Measurements from ENCODE around the gene ZNF763.
A peak's percentile ranks its signal among the peaks of the same experiment; 100 is the strongest.

The ZNF763 gene

GRCh38 chr19:11942843-11943108 is 22.1 kb upstream of the ZNF763 start:
- no peaks in the 10 kb centered on the region for H3K27me3 ChIP-seq (ENCODE audit: control insufficient read depth in 3 of 3, insufficient read depth in 3 of 3, low read depth in 1 of 3, low read length in 3 of 3)
- H2BK12ac ChIP-seq (ENCODE audit: low read length), result no peak overlapping the region
- H3K4me2 ChIP-seq (ENCODE audit: insufficient read depth, low read length, poor library complexity, severe bottlenecking), result no peak overlapping the region
- H2BK5ac ChIP-seq (ENCODE audit: low read length), result no peak overlapping the region
- H3K79me1 ChIP-seq (ENCODE audit: low read depth, low read length), result peaks cover 8% of the 10 kb centered on the region
- H4K91ac ChIP-seq (ENCODE audit: low read depth, low read length, poor library complexity), result no peak overlapping the region
- H3K27ac ChIP-seq (replicated peaks; ENCODE audit: low read length), result no peak overlapping the region
- no peak overlapping the region for H2BK120ac ChIP-seq (ENCODE audit: low read depth, low read length)
- H3K4me3 ChIP-seq (ENCODE audit: low read length in 2 of 2), result no peak overlapping the region
- no peak overlapping the region for H3K9ac ChIP-seq (ENCODE audit: low read depth, low read length, poor library complexity)
- H3K36me3 ChIP-seq (replicated peaks in 1 of 2; ENCODE audit: control insufficient read depth in 2 of 2, insufficient read depth in 2 of 2, low read length in 2 of 2), result peaks cover 17 to 75% of the 10 kb centered on the region in 2 donors
- H2AK5ac ChIP-seq (ENCODE audit: low read depth, low read length), result no peak overlapping the region
- H2AFZ ChIP-seq (ENCODE audit: low read length), result no peak overlapping the region
- peaks cover 38 to 78% of the 10 kb centered on the region in 2 donors for H3K9me3 ChIP-seq (replicated peaks in 1 of 2; ENCODE audit: control insufficient read depth in 2 of 2, insufficient read depth in 1 of 2, low read depth in 1 of 2, low read length in 2 of 2)
- no peak overlapping the region for H3K14ac ChIP-seq (ENCODE audit: low read length)
- DNase-seq (ENCODE audit: low spot score), result no peak
- H3K23ac ChIP-seq (ENCODE audit: low read depth, low read length, poor library complexity), result no peak overlapping the region
- H4K8ac ChIP-seq (ENCODE audit: low read depth, low read length), result no peak overlapping the region
- H2BK15ac ChIP-seq (ENCODE audit: low read length), result no peak overlapping the region
- no peak overlapping the region for H3K4ac ChIP-seq (ENCODE audit: low read length)
- no peaks in the 10 kb centered on the region for H3K4me1 ChIP-seq (ENCODE audit: control insufficient read depth in 2 of 2, insufficient read depth in 1 of 2, low read depth in 1 of 2, low read length in 2 of 2)
- H3K18ac ChIP-seq (ENCODE audit: low read length), result no peak overlapping the region

GRCh38 chr19:11944656-11945055 is 20.2 kb upstream of the ZNF763 start:
- H3K36me3 ChIP-seq (replicated peaks in 1 of 2; ENCODE audit: control insufficient read depth in 2 of 2, insufficient read depth in 2 of 2, low read length in 2 of 2), result peaks cover 30 to 89% of the 10 kb centered on the region in 2 donors
- H3K23ac ChIP-seq (ENCODE audit: low read depth, low read length, poor library complexity), result no peak overlapping the region
- H3K79me1 ChIP-seq (ENCODE audit: low read depth, low read length), result peaks cover 8% of the 10 kb centered on the region
- no peak overlapping the region for H2AK5ac ChIP-seq (ENCODE audit: low read depth, low read length)
- H4K91ac ChIP-seq (ENCODE audit: low read depth, low read length, poor library complexity), result no peak overlapping the region
- no peak overlapping the region for H2AFZ ChIP-seq (ENCODE audit: low read length)
- H3K14ac ChIP-seq (ENCODE audit: low read length), result no peak overlapping the region
- no peaks in the 10 kb centered on the region for H3K27me3 ChIP-seq (ENCODE audit: control insufficient read depth in 3 of 3, insufficient read depth in 3 of 3, low read depth in 1 of 3, low read length in 3 of 3)
- H3K4me3 ChIP-seq (ENCODE audit: low read length in 2 of 2), result peak overlapping the region in 1 of 2 donors; percentile 53
- H3K27ac ChIP-seq (replicated peaks; ENCODE audit: low read length), result no peak overlapping the region
- no CpG with 5 or more reads among the region's 4 CpGs for WGBS, 2 donors (ENCODE audit: extremely low coverage in 2 of 2, insufficient read length in 2 of 2, insufficient replicate concordance in 1 of 2)
- no peak overlapping the region for H3K4me2 ChIP-seq (ENCODE audit: insufficient read depth, low read length, poor library complexity, severe bottlenecking)
- no peak overlapping the region for H3K18ac ChIP-seq (ENCODE audit: low read length)
- no peak overlapping the region for H2BK12ac ChIP-seq (ENCODE audit: low read length)
- H3K4me1 ChIP-seq (ENCODE audit: control insufficient read depth in 2 of 2, insufficient read depth in 1 of 2, low read depth in 1 of 2, low read length in 2 of 2), result no peaks in the 10 kb centered on the region
- no peak overlapping the region for H4K8ac ChIP-seq (ENCODE audit: low read depth, low read length)
- no peak overlapping the region for H3K9ac ChIP-seq (ENCODE audit: low read depth, low read length, poor library complexity)
- H2BK120ac ChIP-seq (ENCODE audit: low read depth, low read length), result no peak overlapping the region
- H3K9me3 ChIP-seq (replicated peaks in 1 of 2; ENCODE audit: control insufficient read depth in 2 of 2, insufficient read depth in 1 of 2, low read depth in 1 of 2, low read length in 2 of 2), result peaks cover 49 to 87% of the 10 kb centered on the region in 2 donors
- H3K4ac ChIP-seq (ENCODE audit: low read length), result no peak overlapping the region
- no peak overlapping the region for H2BK15ac ChIP-seq (ENCODE audit: low read length)
- no peak for DNase-seq (ENCODE audit: low spot score)
- H2BK5ac ChIP-seq (ENCODE audit: low read length), result no peak overlapping the region

GRCh38 chr19:11948646-11949045 is 16.2 kb upstream of the ZNF763 start:
- peaks cover 65 to 100% of the 10 kb centered on the region in 2 donors for H3K9me3 ChIP-seq (replicated peaks in 1 of 2; ENCODE audit: control insufficient read depth in 2 of 2, insufficient read depth in 1 of 2, low read depth in 1 of 2, low read length in 2 of 2)

GRCh38 chr19:11949201-11949600 is 15.6 kb upstream of the ZNF763 start:
- no peak overlapping the region for H2BK5ac ChIP-seq (ENCODE audit: low read length)
- WGBS, 2 donors (ENCODE audit: extremely low coverage in 2 of 2, insufficient read length in 2 of 2, insufficient replicate concordance in 1 of 2), result no CpG with 5 or more reads among the region's 4 CpGs
- H3K4ac ChIP-seq (ENCODE audit: low read length), result no peak overlapping the region
- H3K4me2 ChIP-seq (ENCODE audit: insufficient read depth, low read length, poor library complexity, severe bottlenecking), result no peak overlapping the region
- H3K18ac ChIP-seq (ENCODE audit: low read length), result no peak overlapping the region
- no peak overlapping the region for H3K9ac ChIP-seq (ENCODE audit: low read depth, low read length, poor library complexity)
- H4K91ac ChIP-seq (ENCODE audit: low read depth, low read length, poor library complexity), result no peak overlapping the region
- no peak overlapping the region for H2AK5ac ChIP-seq (ENCODE audit: low read depth, low read length)
- H2BK12ac ChIP-seq (ENCODE audit: low read length), result no peak overlapping the region
- no peak for DNase-seq (ENCODE audit: low spot score)
- H3K79me1 ChIP-seq (ENCODE audit: low read depth, low read length), result peaks cover 6% of the 10 kb centered on the region
- H3K23ac ChIP-seq (ENCODE audit: low read depth, low read length, poor library complexity), result no peak overlapping the region
- H3K9me3 ChIP-seq (replicated peaks in 1 of 2; ENCODE audit: control insufficient read depth in 2 of 2, insufficient read depth in 1 of 2, low read depth in 1 of 2, low read length in 2 of 2), result peaks cover 63 to 99% of the 10 kb centered on the region in 2 donors
- no peak overlapping the region for H3K27ac ChIP-seq (replicated peaks; ENCODE audit: low read length)
- H3K14ac ChIP-seq (ENCODE audit: low read length), result no peak overlapping the region
- no peak overlapping the region for H3K4me3 ChIP-seq (ENCODE audit: low read length in 2 of 2)
- H2BK120ac ChIP-seq (ENCODE audit: low read depth, low read length), result no peak overlapping the region
- no peak overlapping the region for H4K8ac ChIP-seq (ENCODE audit: low read depth, low read length)
- H3K36me3 ChIP-seq (replicated peaks in 1 of 2; ENCODE audit: control insufficient read depth in 2 of 2, insufficient read depth in 2 of 2, low read length in 2 of 2), result peaks cover 42 to 99% of the 10 kb centered on the region in 2 donors
- H3K27me3 ChIP-seq (ENCODE audit: control insufficient read depth in 3 of 3, insufficient read depth in 3 of 3, low read depth in 1 of 3, low read length in 3 of 3), result no peaks in the 10 kb centered on the region
- H2BK15ac ChIP-seq (ENCODE audit: low read length), result no peak overlapping the region
- no peaks in the 10 kb centered on the region for H3K4me1 ChIP-seq (ENCODE audit: control insufficient read depth in 2 of 2, insufficient read depth in 1 of 2, low read depth in 1 of 2, low read length in 2 of 2)
- no peak overlapping the region for H2AFZ ChIP-seq (ENCODE audit: low read length)

More at GRCh38 chr19:11948646-11949045, 16.2 kb upstream of the ZNF763 start:
- WGBS, 2 donors (ENCODE audit: extremely low coverage in 2 of 2, insufficient read length in 2 of 2, insufficient replicate concordance in 1 of 2), result no CpG with 5 or more reads among the region's 3 CpGs
- Histone ChIP-seq H3K27ac (replicated peaks; ENCODE audit: low read length) (no peak overlapping the region), H3K4ac (ENCODE audit: low read length) (no peak overlapping the region), H3K27me3 (ENCODE audit: control insufficient read depth in 3 of 3, insufficient read depth in 3 of 3, low read depth in 1 of 3, low read length in 3 of 3) (no peaks in the 10 kb centered on the region), H4K91ac (ENCODE audit: low read depth, low read length, poor library complexity) (no peak overlapping the region), H3K4me1 (ENCODE audit: control insufficient read depth in 2 of 2, insufficient read depth in 1 of 2, low read depth in 1 of 2, low read length in 2 of 2) (no peaks in the 10 kb centered on the region), H3K4me2 (ENCODE audit: insufficient read depth, low read length, poor library complexity, severe bottlenecking) (no peak overlapping the region), H2AFZ (ENCODE audit: low read length) (no peak overlapping the region), H3K36me3 (replicated peaks in 1 of 2; ENCODE audit: control insufficient read depth in 2 of 2, insufficient read depth in 2 of 2, low read length in 2 of 2) (peaks cover 42 to 99% of the 10 kb centered on the region in 2 donors), H2BK5ac (ENCODE audit: low read length) (no peak overlapping the region), H3K14ac (ENCODE audit: low read length) (no peak overlapping the region), H3K4me3 (ENCODE audit: low read length in 2 of 2) (no peak overlapping the region), H3K9ac (ENCODE audit: low read depth, low read length, poor library complexity) (no peak overlapping the region), H2BK120ac (ENCODE audit: low read depth, low read length) (no peak overlapping the region), H3K18ac (ENCODE audit: low read length) (no peak overlapping the region), H2BK15ac (ENCODE audit: low read length) (no peak overlapping the region), H2AK5ac (ENCODE audit: low read depth, low read length) (no peak overlapping the region), H3K23ac (ENCODE audit: low read depth, low read length, poor library complexity) (no peak overlapping the region), H3K79me1 (ENCODE audit: low read depth, low read length) (peaks cover 7% of the 10 kb centered on the region), H4K8ac (ENCODE audit: low read depth, low read length) (no peak overlapping the region), H2BK12ac (ENCODE audit: low read length) (no peak overlapping the region)
- DNase-seq (ENCODE audit: low spot score), result no peak
